ENCODE results near the gene KLF12. TPM values are rescaled to one million over a fixed set of nuclear protein-coding genes. Genes with fewer than 3 reads are reported as not detected.

The KLF12 gene
- total RNA-seq, 1 donor from 2014 or later = 26.9 TPM

DNA sequence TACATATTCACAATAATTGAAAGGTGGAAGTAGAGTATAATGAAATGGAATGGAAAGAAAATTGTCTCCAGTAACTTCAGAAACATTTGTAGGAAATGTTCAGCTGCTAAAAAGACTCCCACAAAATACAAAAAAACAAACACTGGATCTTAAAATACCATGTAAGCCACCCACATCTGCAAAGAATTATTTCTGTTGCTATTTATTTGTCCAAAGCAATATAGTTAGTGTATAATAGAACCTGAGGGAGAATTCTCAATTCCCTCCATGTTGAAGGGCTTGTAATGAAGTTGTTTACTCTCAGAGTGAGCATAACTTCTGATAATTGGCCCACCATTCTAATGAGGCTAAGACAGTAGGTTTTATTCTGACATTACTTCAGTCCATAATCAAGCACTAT, 37.4 kb upstream of the KLF12 start:
- TF ChIP-seq, protein P1, sequence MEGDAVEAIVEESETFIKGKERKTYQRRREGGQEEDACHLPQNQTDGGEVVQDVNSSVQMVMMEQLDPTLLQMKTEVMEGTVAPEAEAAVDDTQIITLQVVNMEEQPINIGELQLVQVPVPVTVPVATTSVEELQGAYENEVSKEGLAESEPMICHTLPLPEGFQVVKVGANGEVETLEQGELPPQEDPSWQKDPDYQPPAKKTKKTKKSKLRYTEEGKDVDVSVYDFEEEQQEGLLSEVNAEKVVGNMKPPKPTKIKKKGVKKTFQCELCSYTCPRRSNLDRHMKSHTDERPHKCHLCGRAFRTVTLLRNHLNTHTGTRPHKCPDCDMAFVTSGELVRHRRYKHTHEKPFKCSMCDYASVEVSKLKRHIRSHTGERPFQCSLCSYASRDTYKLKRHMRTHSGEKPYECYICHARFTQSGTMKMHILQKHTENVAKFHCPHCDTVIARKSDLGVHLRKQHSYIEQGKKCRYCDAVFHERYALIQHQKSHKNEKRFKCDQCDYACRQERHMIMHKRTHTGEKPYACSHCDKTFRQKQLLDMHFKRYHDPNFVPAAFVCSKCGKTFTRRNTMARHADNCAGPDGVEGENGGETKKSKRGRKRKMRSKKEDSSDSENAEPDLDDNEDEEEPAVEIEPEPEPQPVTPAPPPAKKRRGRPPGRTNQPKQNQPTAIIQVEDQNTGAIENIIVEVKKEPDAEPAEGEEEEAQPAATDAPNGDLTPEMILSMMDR (IDR thresholded peaks at IDR 0.05; ENCODE audit: unreplicated experiment) = no peak
- Mint-ChIP-seq H3K4me3 (ENCODE audit: unreplicated experiment) (no peak overlapping the region), H3K9me3 (ENCODE audit: unreplicated experiment) (no peaks in the 10 kb centered on the region), H3K36me3 (ENCODE audit: low read depth, unreplicated experiment) (no peaks in the 10 kb centered on the region), H3K27me3 (ENCODE audit: unreplicated experiment) (no peaks in the 10 kb centered on the region), H3K4me1 (ENCODE audit: unreplicated experiment) (no peaks in the 10 kb centered on the region), H3K27ac (ENCODE audit: unreplicated experiment) (no peak overlapping the region)
- no peak for DNase-seq (ENCODE audit: low spot score)

DNA sequence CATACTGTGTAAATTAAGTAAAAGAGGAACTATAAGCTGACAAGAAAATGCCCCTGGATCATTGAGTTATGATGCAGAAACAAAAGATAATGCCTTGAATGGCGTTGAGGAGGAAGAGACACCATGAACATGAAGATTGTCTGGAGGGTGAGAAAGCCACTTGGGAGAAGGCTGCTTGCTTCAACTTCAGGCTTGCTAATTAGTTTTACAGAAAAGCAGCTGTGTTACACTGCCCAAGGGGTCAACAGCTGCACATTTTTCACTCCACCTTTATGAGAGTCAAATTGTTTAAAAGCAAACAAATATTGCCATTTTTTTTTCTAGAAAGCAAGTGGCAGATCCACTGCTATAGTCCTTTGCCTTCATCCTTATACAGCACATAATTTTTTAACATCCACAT, 35.5 kb upstream of the KLF12 start:
- DNase-seq (ENCODE audit: low spot score) = no peak
- Mint-ChIP-seq H3K9me3 (ENCODE audit: unreplicated experiment) (no peaks in the 10 kb centered on the region), H3K4me1 (ENCODE audit: unreplicated experiment) (no peaks in the 10 kb centered on the region), H3K27me3 (ENCODE audit: unreplicated experiment) (peaks cover 2% of the 10 kb centered on the region), H3K4me3 (ENCODE audit: unreplicated experiment) (no peak overlapping the region), H3K36me3 (ENCODE audit: low read depth, unreplicated experiment) (no peaks in the 10 kb centered on the region), H3K27ac (ENCODE audit: unreplicated experiment) (no peak overlapping the region)
- TF ChIP-seq, protein P1 (IDR thresholded peaks at IDR 0.05; ENCODE audit: unreplicated experiment) = no peak

DNA sequence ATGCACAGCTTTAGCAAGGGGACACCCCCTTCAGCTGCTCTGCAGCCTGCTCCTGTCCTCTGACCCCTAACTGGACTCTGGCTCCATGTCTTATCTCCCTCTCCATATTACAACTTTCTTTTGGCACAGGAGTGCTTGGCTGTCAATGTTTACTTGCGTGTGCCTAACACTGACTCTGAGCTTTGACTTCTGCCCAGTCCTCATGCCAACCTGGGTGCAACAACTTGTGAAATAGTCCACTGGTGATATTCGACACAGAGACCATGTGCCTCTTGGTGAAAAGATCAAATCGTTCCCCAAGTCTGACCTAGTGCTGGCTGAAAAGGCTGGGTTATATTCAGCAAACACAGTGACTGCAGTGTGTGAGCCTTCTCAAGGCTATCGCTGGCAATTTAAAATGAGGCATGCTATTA, 34.1 kb upstream of the KLF12 start:
- Mint-ChIP-seq H3K4me3 (ENCODE audit: unreplicated experiment) (no peak overlapping the region), H3K9me3 (ENCODE audit: unreplicated experiment) (no peaks in the 10 kb centered on the region), H3K27me3 (ENCODE audit: unreplicated experiment) (peaks cover 2% of the 10 kb centered on the region), H3K27ac (ENCODE audit: unreplicated experiment) (no peak overlapping the region), H3K36me3 (ENCODE audit: low read depth, unreplicated experiment) (no peaks in the 10 kb centered on the region), H3K4me1 (ENCODE audit: unreplicated experiment) (no peaks in the 10 kb centered on the region)
- TF ChIP-seq, protein P1 (IDR thresholded peaks at IDR 0.05; ENCODE audit: unreplicated experiment) = no peak
- no peak for DNase-seq (ENCODE audit: low spot score)

DNA sequence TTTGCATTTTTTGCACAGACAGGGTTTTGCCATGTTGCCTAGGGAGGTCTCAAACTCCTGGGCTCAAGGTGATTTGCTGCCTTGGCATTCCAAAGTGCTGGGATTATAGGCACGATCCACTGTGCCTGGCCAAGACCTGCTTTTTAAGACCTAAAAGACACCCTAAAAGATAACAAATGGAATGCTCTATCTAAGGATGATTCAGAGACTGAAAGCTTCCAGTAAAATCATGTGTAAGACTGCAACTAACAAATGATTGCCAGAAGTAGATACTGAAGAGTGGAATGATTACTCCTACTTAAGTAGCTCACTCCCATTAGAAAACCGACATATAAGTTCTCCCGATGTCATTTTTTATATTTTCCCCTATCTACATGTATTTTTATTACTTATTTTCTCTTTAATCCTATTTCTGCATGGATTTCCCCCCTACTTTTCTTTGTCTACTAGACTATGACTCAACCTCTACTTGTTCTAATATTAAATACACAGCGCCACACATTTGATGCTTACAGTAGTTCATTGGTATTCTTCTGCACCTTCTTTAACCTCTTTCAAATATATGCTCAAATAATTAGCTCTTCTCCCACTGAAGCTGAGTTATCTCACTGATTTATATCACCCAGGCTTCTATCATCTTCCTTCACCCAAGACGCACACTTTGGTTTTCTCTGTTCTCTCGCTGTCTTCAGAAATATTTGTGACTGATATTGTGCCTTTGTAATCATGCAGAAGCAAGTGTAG, 32.2 kb upstream of the KLF12 start:
- peaks cover 2% of the 10 kb centered on the region for H3K27me3 Mint-ChIP-seq (ENCODE audit: unreplicated experiment)
- no peaks in the 10 kb centered on the region for H3K9me3 Mint-ChIP-seq (ENCODE audit: unreplicated experiment)
- no peak overlapping the region for H3K27ac Mint-ChIP-seq (ENCODE audit: unreplicated experiment)
- H3K4me3 Mint-ChIP-seq (ENCODE audit: unreplicated experiment) = no peak overlapping the region
- DNase-seq (ENCODE audit: low spot score) = no peak
- TF ChIP-seq, protein P1 (IDR thresholded peaks at IDR 0.05; ENCODE audit: unreplicated experiment) = no peak
- H3K4me1 Mint-ChIP-seq (ENCODE audit: unreplicated experiment) = no peaks in the 10 kb centered on the region
- H3K36me3 Mint-ChIP-seq (ENCODE audit: low read depth, unreplicated experiment) = no peaks in the 10 kb centered on the region

DNA sequence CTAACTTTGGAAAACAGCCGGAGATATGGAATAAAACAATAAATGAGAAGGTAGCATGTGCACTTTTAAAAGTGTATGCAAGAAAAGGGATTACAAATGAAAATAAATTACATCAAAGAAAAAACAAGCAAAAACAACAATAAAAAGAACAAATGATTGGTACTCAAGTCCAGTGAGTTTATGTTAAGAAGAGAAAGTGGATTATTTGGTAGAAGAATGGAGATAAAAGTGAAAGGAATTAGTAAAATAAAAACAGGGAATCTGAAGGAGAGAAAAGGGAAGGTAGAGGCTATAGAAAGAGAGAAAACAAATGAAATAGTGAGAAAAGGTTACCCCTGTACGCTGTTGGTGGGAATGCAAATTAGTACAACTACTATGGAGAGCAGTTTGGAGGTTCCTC, 28.6 kb upstream of the KLF12 start:
- no peaks in the 10 kb centered on the region for H3K4me1 Mint-ChIP-seq (ENCODE audit: unreplicated experiment)
- H3K27me3 Mint-ChIP-seq (ENCODE audit: unreplicated experiment) = peaks cover 2% of the 10 kb centered on the region
- no peaks in the 10 kb centered on the region for H3K9me3 Mint-ChIP-seq (ENCODE audit: unreplicated experiment)
- H3K4me3 Mint-ChIP-seq (ENCODE audit: unreplicated experiment) = no peak overlapping the region
- no peaks in the 10 kb centered on the region for H3K36me3 Mint-ChIP-seq (ENCODE audit: low read depth, unreplicated experiment)
- TF ChIP-seq, protein P1 (IDR thresholded peaks at IDR 0.05; ENCODE audit: unreplicated experiment) = no peak
- H3K27ac Mint-ChIP-seq (ENCODE audit: unreplicated experiment) = no peak overlapping the region
- DNase-seq (ENCODE audit: low spot score) = no peak

Measured in endothelial cell (in vitro differentiated cells).